GM18951 (cell line): ENCODE data around the gene S1PR2.
A peak's percentile ranks its signal among the peaks of the same experiment; 100 is the strongest.

Experiments
- POLR2A ChIP-seq: IDR thresholded peaks from 4 replicates; pipeline ENCODE4 v1.6.1; 2011; ENCODE audit warnings: mild to moderate bottlenecking; ENCODE audit not compliant: insufficient read length, insufficient read depth; ENCODE audit errors: extremely low read depth
- in situ Hi-C: fragments of 300-500 bp; cut with MboI; formaldehyde crosslinking; loops from one replicate; pipeline ENCODE4 v1.12.0; 2022; ENCODE audit warnings: low sequenced_read_pairs, mixed read lengths, inconsistent platforms; ENCODE audit not compliant: unreplicated experiment

S1PR2 gene, protein sequence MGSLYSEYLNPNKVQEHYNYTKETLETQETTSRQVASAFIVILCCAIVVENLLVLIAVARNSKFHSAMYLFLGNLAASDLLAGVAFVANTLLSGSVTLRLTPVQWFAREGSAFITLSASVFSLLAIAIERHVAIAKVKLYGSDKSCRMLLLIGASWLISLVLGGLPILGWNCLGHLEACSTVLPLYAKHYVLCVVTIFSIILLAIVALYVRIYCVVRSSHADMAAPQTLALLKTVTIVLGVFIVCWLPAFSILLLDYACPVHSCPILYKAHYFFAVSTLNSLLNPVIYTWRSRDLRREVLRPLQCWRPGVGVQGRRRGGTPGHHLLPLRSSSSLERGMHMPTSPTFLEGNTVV

DNA sequence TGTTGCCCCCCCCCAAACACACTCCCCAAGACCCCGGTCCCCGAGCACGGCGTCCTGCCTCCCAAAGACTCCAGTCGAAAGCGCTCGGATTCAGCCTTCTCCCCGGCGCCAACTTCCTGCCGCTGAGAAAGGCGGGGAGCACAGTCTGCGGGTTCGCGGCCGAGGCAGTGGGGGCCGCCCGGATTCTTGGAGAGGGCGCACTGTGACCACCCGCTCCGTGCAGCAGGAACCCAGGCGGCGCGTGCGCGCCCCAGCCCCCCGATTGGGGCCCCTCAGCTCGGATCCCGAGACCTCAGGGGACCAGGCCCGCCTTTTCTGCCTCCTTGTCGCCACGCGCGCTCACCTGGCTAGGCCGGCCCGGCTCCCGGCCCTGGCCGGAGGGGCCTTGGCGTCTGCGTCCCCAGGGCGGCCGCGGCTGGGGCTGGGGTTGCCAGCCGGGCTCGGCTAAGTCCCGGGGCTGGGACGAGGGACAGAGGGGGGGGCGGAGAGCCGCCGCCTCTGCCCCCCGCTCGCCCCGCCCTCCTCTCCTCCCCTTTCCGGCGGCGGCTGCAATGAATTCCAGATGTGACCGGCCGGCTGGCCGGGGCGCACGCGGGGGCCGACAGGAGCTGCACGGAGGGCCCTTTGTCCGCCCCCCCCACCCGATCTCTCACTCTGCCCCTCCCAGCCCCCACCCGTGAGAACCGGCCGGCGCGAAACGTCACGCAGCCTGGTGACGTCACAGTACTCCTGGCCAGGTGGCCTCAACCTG, at the start of gene S1PR2:
Gene S1PR2, minus strand, starts transcription at position 471 of the 751 bp plus-strand sequence. CDS start 6,426 bp downstream, outside the sequence.
- in situ Hi-C loops = no loop called here
- TF ChIP-seq POLR2A = peak; percentile 73

DNA sequence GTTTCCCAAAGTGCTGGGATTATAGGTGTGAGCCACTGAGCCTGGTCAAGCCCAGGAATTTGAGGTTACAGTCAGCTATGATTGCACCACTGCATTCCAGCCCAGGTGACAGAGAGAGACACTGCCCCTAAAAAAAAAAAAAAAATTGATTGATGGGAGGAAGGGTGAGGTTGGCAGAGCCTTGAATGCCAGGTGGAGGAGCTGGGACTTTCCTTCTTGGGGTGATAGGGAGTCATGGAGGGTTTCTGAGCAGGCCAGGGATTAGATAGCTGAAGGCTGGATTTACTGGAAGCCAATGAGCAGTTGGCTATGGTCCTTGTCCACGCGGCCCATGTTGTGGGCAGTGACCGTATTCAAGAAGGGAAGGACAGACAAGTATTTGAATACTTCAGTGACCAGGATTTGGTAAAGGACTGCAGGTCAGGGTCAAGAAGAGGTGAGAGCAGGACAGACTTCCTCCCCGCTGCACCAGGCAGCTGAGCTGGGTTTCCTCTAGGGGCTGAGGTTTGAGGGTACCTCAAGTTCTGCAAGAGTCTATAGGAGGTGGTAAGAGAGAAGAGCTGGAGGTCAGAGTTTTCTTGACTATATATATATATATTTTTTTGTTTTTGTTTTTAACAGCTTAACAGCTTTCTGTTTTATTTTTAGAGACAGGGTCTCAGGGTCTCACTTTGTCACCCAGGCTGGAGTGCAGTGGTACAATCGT, 48.8 kb upstream of the S1PR2 start:
- no peak for TF ChIP-seq POLR2A
- in situ Hi-C loops = no loop called here

DNA sequence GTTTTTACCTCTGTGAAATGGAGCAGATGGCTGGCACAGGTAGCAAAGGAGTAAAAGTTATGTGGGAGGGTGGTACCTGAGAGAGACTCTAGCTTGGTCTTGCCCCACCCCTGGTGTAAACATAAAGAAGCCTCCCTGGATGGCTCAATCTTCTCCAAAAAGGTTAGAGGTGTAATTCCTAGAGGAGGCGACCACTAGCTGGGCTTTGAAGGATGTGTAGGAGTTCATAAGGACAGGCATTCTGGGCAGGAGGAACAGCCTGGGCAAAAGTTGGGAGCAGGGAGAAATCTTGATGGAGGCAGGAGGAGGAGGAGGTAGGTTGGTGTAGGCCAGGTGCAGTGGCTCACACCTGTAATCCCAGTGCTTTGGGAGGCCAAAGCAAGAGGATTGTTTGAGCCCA, 47.8 kb upstream of the S1PR2 start:
- TF ChIP-seq POLR2A = no peak
- in situ Hi-C loops = no loop called here

DNA sequence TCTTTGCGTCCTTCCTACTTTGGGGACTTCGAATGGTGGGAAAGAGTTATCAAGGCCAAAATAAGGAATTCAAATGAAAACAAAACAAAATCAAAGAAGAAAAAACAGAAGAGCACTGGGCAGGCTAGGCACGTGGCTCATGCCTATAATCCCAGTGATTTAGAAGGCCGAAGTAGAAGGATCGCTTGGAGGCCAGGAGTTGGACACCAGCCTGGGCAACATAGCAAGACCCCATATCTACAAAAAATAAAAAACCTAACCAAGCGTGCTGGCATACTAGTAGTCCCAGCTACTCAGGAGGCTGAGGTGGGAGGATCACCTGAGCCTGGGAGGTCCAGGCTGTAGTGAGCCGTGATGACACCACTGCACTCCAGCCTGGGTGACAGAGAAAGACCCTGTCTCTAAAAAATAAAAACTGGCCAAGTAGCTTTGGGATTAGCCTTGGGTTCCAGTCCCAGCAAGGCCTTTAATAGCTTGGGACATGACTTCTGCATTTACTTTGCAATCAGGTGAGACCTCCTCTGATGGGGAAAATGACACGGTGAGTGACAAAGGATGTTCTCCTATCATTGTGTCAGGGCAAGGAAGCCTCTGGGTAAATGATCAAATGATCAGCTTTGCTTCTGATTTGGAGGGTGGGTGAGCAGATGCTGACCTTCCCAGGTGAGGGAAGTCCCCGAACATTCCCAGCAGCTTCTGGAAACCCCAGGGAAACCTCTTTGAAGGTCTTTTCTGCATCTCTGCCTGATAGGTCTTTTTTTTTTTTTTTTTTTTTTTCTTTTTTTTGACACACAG, 46.9 kb upstream of the S1PR2 start:
- TF ChIP-seq POLR2A = no peak
- in situ Hi-C loops = no loop called here

- in situ Hi-C loops = no loop called here
- TF ChIP-seq POLR2A = no peak
Observed at GRCh38 chr19:10274589-10274988, 43.5 kb upstream of the S1PR2 start.

- TF ChIP-seq POLR2A = peak; percentile 7
- in situ Hi-C loops = no loop called here
Observed at GRCh38 chr19:10271543-10272086, 40.5 kb upstream of the S1PR2 start.

DNA sequence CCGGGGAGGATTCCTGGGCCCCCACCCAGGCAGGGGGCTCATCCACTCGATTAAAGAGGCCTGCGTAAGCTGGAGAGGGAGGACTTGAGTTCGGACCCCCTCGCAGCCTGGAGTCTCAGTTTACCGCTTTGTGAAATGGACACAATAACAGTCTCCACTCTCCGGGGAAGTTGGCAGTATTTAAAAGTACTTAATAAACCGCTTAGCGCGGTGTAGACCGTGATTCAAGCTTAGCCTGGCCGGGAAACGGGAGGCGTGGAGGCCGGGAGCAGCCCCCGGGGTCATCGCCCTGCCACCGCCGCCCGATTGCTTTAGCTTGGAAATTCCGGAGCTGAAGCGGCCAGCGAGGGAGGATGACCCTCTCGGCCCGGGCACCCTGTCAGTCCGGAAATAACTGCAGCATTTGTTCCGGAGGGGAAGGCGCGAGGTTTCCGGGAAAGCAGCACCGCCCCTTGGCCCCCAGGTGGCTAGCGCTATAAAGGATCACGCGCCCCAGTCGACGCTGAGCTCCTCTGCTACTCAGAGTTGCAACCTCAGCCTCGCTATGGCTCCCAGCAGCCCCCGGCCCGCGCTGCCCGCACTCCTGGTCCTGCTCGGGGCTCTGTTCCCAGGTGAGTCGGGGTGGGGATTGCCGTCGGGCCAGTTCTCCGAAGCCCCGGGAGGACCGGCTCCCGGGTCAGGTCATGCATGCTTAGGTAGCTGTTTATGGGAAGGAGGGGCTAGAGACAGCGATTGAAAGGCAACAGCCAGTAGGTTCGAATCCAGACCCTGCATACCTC, 39.7 kb upstream of the S1PR2 start, which contains the start of gene ICAM1:
Gene ICAM1, plus strand, starts transcription at position 505 of the 779 bp plus-strand sequence. Its CDS starts 40 bp downstream, at position 545.
- peak; percentile 99 for TF ChIP-seq POLR2A
- in situ Hi-C loops = no loop called here

GRCh38 chr19:10270180-10270615, 39.1 kb upstream of the S1PR2 start:
- in situ Hi-C loops = no loop called here
- TF ChIP-seq POLR2A = no peak

DNA sequence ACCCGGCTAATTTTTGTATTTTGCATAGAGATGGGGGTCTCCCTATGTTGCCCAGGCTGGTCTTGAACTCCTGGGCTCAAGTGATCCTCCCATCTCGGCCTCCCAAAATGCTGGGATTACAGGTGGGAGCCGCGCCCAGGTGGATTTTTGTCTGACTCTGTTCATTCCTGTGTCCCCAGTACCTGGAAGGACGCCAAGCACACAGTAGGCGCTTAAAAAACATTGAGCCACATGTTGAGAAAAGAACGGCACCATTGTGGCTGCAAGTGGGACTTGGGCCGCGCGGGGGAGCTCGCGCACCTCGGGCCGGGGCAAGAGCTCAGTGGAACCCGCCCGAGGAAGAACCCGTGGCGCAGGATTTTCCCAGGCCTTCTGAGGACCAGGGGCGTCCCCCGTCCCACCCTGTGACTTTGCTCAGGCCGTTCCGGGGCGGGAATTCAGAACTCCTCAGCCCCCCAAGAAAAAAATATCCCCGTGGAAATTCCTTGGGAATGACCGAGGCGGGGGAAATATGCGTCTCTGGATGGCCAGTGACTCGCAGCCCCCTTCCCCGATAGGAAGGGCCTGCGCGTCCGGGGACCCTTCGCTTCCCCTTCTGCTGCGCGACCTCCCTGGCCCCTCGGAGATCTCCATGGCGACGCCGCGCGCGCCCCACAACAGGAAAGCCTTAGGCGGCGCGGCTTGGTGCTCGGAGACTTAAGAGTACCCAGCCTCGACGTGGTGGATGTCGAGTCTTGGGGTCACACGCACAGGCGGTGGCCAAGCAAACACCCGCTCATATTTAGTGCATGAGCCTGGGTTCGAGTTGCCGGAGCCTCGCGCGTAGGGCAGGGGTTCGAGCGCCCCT, 38.4 kb upstream of the S1PR2 start:
- TF ChIP-seq POLR2A = no peak
- in situ Hi-C loops = loop anchor here (5.0 kb wide), 1 partner anchor 113 kb away; the partner anchor contains the start of gene TYK2

DNA sequence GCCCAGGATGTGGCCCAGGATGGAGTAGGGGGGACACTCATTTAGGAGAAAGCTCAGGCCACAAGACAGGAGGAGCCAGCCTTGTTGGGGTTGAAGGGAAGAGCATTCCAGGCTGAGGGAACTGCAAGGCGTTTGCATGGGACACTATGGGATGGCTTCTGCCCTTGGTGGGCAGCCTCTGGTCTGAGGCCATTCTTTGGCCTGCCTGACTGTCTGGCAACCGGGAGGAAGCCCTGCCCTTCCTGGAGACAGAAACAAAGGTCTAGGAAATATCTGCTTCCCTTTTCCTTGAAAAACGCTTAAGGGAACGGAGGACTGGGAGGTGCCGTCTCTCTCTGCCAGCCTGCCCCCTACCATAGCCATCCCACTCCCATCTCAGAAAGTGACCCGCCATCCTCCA, 36.9 kb upstream of the S1PR2 start:
- no peak for TF ChIP-seq POLR2A
- in situ Hi-C loops = loop anchor here (5.0 kb wide), 1 partner anchor 114 kb away; the partner anchor contains the start of gene TYK2

DNA sequence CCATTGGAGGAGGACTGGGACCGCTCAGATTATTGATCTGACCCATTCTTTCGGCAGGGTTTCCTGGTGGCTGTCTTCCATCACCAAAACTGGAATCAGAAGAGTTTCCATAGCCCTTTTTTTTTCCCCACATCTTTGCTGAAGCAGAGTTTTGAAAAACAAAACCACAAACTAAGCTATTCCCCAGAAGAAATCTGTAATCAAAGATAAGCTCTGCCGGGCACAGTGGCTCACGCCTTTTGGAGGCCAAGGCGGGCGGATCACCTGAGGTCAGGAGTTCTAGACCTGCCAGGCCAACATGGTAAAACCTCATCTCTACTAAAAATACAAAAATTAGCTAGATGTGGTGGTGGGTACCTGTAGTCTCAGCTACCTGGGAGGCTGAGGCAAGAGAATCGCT, 35.6 kb upstream of the S1PR2 start:
- in situ Hi-C loops = loop anchor here (5.0 kb wide), 1 partner anchor 116 kb away; the partner anchor contains the start of gene TYK2
- no peak for TF ChIP-seq POLR2A
